Mucosa of rectum (tissue), 2 donors: ENCODE results near the gene KRTAP4-7.
"Not testable (repeated sequence)": the region's sequence is repeated elsewhere in the genome, so short reads cannot be mapped to it uniquely, and the experiment has no call there.

Experiments used
- H3K27ac ChIP-seq, 2 donors: one replicate each; pipeline ENCODE4 v1.7.0; 2013; ENCODE audit warnings: inconsistent platforms in 2 of 2, low read depth in 2 of 2, low read length in 2 of 2
- H3K27me3 ChIP-seq, 2 donors: one replicate each; pipeline ENCODE4 v1.7.0; 2013; ENCODE audit warnings: low read length in 2 of 2; ENCODE audit not compliant: control insufficient read depth in 2 of 2, insufficient read depth in 2 of 2
- H3K36me3 ChIP-seq, 2 donors: one replicate each; pipeline ENCODE4 v1.7.0; 2013; ENCODE audit warnings: low read length in 2 of 2; ENCODE audit not compliant: control insufficient read depth in 2 of 2, insufficient read depth in 2 of 2
- H3K4me1 ChIP-seq, 2 donors: one replicate each; pipeline ENCODE4 v1.7.0; 2013; ENCODE audit warnings: low read length in 2 of 2, mild to moderate bottlenecking in 1 of 2; ENCODE audit not compliant: control insufficient read depth in 2 of 2, insufficient read depth in 2 of 2
- H3K4me3 ChIP-seq, 2 donors: one replicate each; pipeline ENCODE4 v1.7.0; 2013; ENCODE audit warnings: low read length in 2 of 2
- H3K9ac ChIP-seq, 2 donors: one replicate each; pipeline ENCODE4 v1.7.0; 2013; ENCODE audit warnings: low read length in 2 of 2, low read depth in 1 of 2, mild to moderate bottlenecking in 1 of 2
- H3K9me3 ChIP-seq, 2 donors: one replicate each; pipeline ENCODE4 v1.7.0; 2013; ENCODE audit warnings: low read length in 2 of 2; ENCODE audit not compliant: control insufficient read depth in 2 of 2
- donor health status: healthy.
- donor health status: Normal muscosa, but diverticular disease.

Gene KRTAP4-7

GRCh38 chr17:41096055-41096454 lies 12.1 kb downstream of the KRTAP4-7 start:
- H3K27me3 ChIP-seq: peaks cover 0 to 2% of the 10 kb centered on the region in 2 donors
- H3K27ac ChIP-seq: no peak overlapping the region
- H3K36me3 ChIP-seq: no peaks in the 10 kb centered on the region
- no peaks in the 10 kb centered on the region for H3K9me3 ChIP-seq
- no peak overlapping the region for H3K4me3 ChIP-seq
- H3K4me1 ChIP-seq: no peaks in the 10 kb centered on the region
- H3K9ac ChIP-seq: no peak overlapping the region

- Histone ChIP-seq H3K27ac (no peak within 1 kb of the TSS), H3K4me1 (no peaks in the 10 kb centered on the region), H3K9ac (no peak within 1 kb of the TSS), H3K4me3 (no peak within 1 kb of the TSS), H3K36me3 (no peaks in the 10 kb centered on the region), H3K27me3 (peaks cover 0 to 2% of the 10 kb centered on the region in 2 donors), H3K9me3 (no peaks in the 10 kb centered on the region)
Observed at GRCh38 chr17:41098042-41098441, 14.1 kb downstream of the KRTAP4-7 start, which contains the start of gene KRTAP4-8. Gene KRTAP4-8, minus strand, starts transcription at chr17:41098142. Its CDS starts 58 bp downstream, at chr17:41098084.

- Histone ChIP-seq H3K9ac (no peak overlapping the region), H3K36me3 (no peaks in the 10 kb centered on the region), H3K4me1 (no peaks in the 10 kb centered on the region), H3K9me3 (no peaks in the 10 kb centered on the region), H3K27ac (no peak overlapping the region), H3K4me3 (no peak overlapping the region), H3K27me3 (peaks cover 0 to 2% of the 10 kb centered on the region in 2 donors)
Observed at GRCh38 chr17:41098481-41098880, 14.5 kb downstream of the KRTAP4-7 start.

GRCh38 chr17:41099682-41100480 lies 15.9 kb downstream of the KRTAP4-7 start:
- not testable (repeated sequence) for H3K9ac ChIP-seq, H3K4me3 ChIP-seq, H3K36me3 ChIP-seq, H3K27ac ChIP-seq, H3K9me3 ChIP-seq, H3K27me3 ChIP-seq, H3K4me1 ChIP-seq

- Histone ChIP-seq H3K9ac (no peak within 1 kb of the TSS), H3K27ac (no peak within 1 kb of the TSS), H3K36me3 (no peaks in the 10 kb centered on the region), H3K4me1 (no peaks in the 10 kb centered on the region), H3K27me3 (peaks cover 0 to 2% of the 10 kb centered on the region in 2 donors), H3K9me3 (no peaks in the 10 kb centered on the region), H3K4me3 (no peak within 1 kb of the TSS)
Observed at GRCh38 chr17:41101586-41102259, 17.8 kb downstream of the KRTAP4-7 start, which contains the start of gene KRTAP4-16. Gene KRTAP4-16, minus strand, starts transcription at chr17:41102209. Its CDS starts 0 bp downstream, at chr17:41102209.

GRCh38 chr17:41103896-41104295 lies 19.9 kb downstream of the KRTAP4-7 start:
- H3K27me3 ChIP-seq: no peaks in the 10 kb centered on the region
- H3K9me3 ChIP-seq: no peaks in the 10 kb centered on the region
- H3K9ac ChIP-seq: no peak overlapping the region
- H3K27ac ChIP-seq: no peak overlapping the region
- H3K4me1 ChIP-seq: no peaks in the 10 kb centered on the region
- no peaks in the 10 kb centered on the region for H3K36me3 ChIP-seq
- no peak overlapping the region for H3K4me3 ChIP-seq

- H3K36me3 ChIP-seq, H3K9ac ChIP-seq, H3K4me3 ChIP-seq, H3K27ac ChIP-seq, H3K27me3 ChIP-seq, H3K4me1 ChIP-seq, H3K9me3 ChIP-seq: not testable (repeated sequence)
Observed at GRCh38 chr17:41104386-41105038, 20.6 kb downstream of the KRTAP4-7 start.

- H3K4me1 ChIP-seq, H3K36me3 ChIP-seq, H3K9ac ChIP-seq, H3K9me3 ChIP-seq, H3K4me3 ChIP-seq, H3K27me3 ChIP-seq, H3K27ac ChIP-seq: not testable (repeated sequence)
Observed at GRCh38 chr17:41105347-41105746, 21.4 kb downstream of the KRTAP4-7 start, which contains the start of gene KRTAP4-9. Gene KRTAP4-9, plus strand, starts transcription at chr17:41105389. Its CDS starts 0 bp downstream, at chr17:41105389.

GRCh38 chr17:41107941-41108450 lies 24.0 kb downstream of the KRTAP4-7 start:
- Histone ChIP-seq H3K36me3 (no peaks in the 10 kb centered on the region), H3K4me3 (no peak overlapping the region), H3K9me3 (no peaks in the 10 kb centered on the region), H3K4me1 (no peaks in the 10 kb centered on the region), H3K27me3 (no peaks in the 10 kb centered on the region), H3K27ac (no peak overlapping the region), H3K9ac (no peak overlapping the region)
